BLaER1 treated with 17β-estradiol and CSF1 and Interleukin-3, amounts not matched to agents 10 nM and 100 nM (cell line): ENCODE data around the gene BTBD18.
"Not testable (repeated sequence)": the region's sequence is repeated elsewhere in the genome, so short reads cannot be mapped to it uniquely, and the experiment has no call there.

Experiments
- H3K27ac ChIP-seq, 11 experiments: shearing (Covaris generic); formaldehyde crosslinking; 2 replicates each; pipeline ENCODE4 v1.8.1; 2022
- H3K27me3 ChIP-seq, 11 experiments: shearing (Covaris generic); formaldehyde crosslinking; 2 replicates each; pipeline ENCODE4 v1.8.1; 2022
- H3K36me3 ChIP-seq, 11 experiments: shearing (Covaris generic); formaldehyde crosslinking; 2 replicates each; pipeline ENCODE4 v1.8.1; 2022
- H3K4me1 ChIP-seq, 10 experiments: shearing (Covaris generic); formaldehyde crosslinking; 2 replicates each; pipeline ENCODE4 v1.8.1; 2022
- H3K4me2 ChIP-seq, 11 experiments: shearing (Covaris generic); formaldehyde crosslinking; 2 replicates each; pipeline ENCODE4 v1.8.1; 2022
- H3K4me3 ChIP-seq, 10 experiments: shearing (Covaris generic); formaldehyde crosslinking; 2 replicates each; pipeline ENCODE4 v1.8.1; 2022
- H3K9ac ChIP-seq, 11 experiments: shearing (Covaris generic); formaldehyde crosslinking; 2 replicates each; pipeline ENCODE4 v1.8.1; 2022
- H3K9me3 ChIP-seq, 11 experiments: shearing (Covaris generic); formaldehyde crosslinking; replicated peaks in 1 of 11; 2 replicates each; pipeline ENCODE4 v1.8.1; 2022
- H4K20me1 ChIP-seq, 11 experiments: shearing (Covaris generic); formaldehyde crosslinking; 2 replicates each; pipeline ENCODE4 v1.8.1; 2022
- Cebpa-rat ChIP-seq, 11 experiments: shearing (Covaris generic); IDR thresholded peaks; 2 replicates each; pipeline ENCODE4 v1.8.1; 2022

BTBD18 gene

GRCh38 chr11:57732661-57733060, 19.0 kb downstream of the BTBD18 start:
- Histone ChIP-seq H3K27me3 (no peaks in the 10 kb centered on the region), H3K4me1 (peaks cover 0 to 20% (median 7%) of the 10 kb centered on the region in 10 experiments; a peak in 10 of 20 replicates), H3K27ac (no peak overlapping the region), H3K9ac (no peak overlapping the region), H3K4me2 (no peak overlapping the region), H3K36me3 (peaks cover 28 to 86% (median 75%) of the 10 kb centered on the region in 11 experiments), H3K9me3 (no peaks in the 10 kb centered on the region), H3K4me3 (no peak overlapping the region), H4K20me1 (peaks cover 8 to 100% (median 91%) of the 10 kb centered on the region in 11 experiments; a peak in 21 of 22 replicates)
- TF ChIP-seq Cebpa-rat (IDR thresholded peaks at IDR 0.05): no peak

GRCh38 chr11:57729479-57729878, 22.1 kb downstream of the BTBD18 start:
- no peaks in the 10 kb centered on the region for H3K9me3 ChIP-seq
- peaks cover 8 to 100% (median 94%) of the 10 kb centered on the region in 11 experiments; a peak in 21 of 22 replicates for H4K20me1 ChIP-seq
- H3K27ac ChIP-seq: no peak overlapping the region
- no peak overlapping the region for H3K4me2 ChIP-seq
- peaks cover 9 to 86% (median 59%) of the 10 kb centered on the region in 11 experiments for H3K36me3 ChIP-seq
- peaks cover 0 to 20% (median 7%) of the 10 kb centered on the region in 10 experiments; a peak in 10 of 20 replicates for H3K4me1 ChIP-seq
- no peak overlapping the region for H3K4me3 ChIP-seq
- H3K27me3 ChIP-seq: no peaks in the 10 kb centered on the region
- no peak for TF ChIP-seq Cebpa-rat (IDR thresholded peaks at IDR 0.05)
- H3K9ac ChIP-seq: no peak overlapping the region

- Histone ChIP-seq H3K9me3 (no peaks in the 10 kb centered on the region), H4K20me1 (peaks cover 8 to 100% (median 95%) of the 10 kb centered on the region in 11 experiments; a peak in 21 of 22 replicates), H3K4me1 (peaks cover 0 to 20% (median 7%) of the 10 kb centered on the region in 10 experiments; a peak in 10 of 20 replicates), H3K4me2 (no peak overlapping the region), H3K9ac (peak overlapping the region in 3 of 11 experiments; percentile 8 to 34 (median 27); a peak in 2 of 22 replicates), H3K27ac (no peak overlapping the region), H3K27me3 (no peaks in the 10 kb centered on the region), H3K4me3 (no peak overlapping the region), H3K36me3 (peaks cover 3 to 86% (median 59%) of the 10 kb centered on the region in 11 experiments)
- no peak for TF ChIP-seq Cebpa-rat (IDR thresholded peaks at IDR 0.05)
These were observed 22.8 kb downstream of the BTBD18 start for GRCh38 chr11:57728829-57729228.

GRCh38 chr11:57727185-57727584, 24.4 kb downstream of the BTBD18 start:
- H4K20me1 ChIP-seq: peaks cover 2 to 100% (median 95%) of the 10 kb centered on the region in 11 experiments; a peak in 21 of 22 replicates
- H3K27ac ChIP-seq: no peak overlapping the region
- H3K4me1 ChIP-seq: peaks cover 0 to 13% (median 7%) of the 10 kb centered on the region in 10 experiments; a peak in 10 of 20 replicates
- no peak overlapping the region for H3K4me2 ChIP-seq
- H3K9me3 ChIP-seq: no peaks in the 10 kb centered on the region
- H3K4me3 ChIP-seq: no peak overlapping the region
- no peak for TF ChIP-seq Cebpa-rat (IDR thresholded peaks at IDR 0.05)
- H3K9ac ChIP-seq: no peak overlapping the region
- no peaks in the 10 kb centered on the region for H3K27me3 ChIP-seq
- H3K36me3 ChIP-seq: peaks cover 15 to 86% (median 59%) of the 10 kb centered on the region in 11 experiments

GRCh38 chr11:57716726-57717125, 34.9 kb downstream of the BTBD18 start:
- peaks cover 11 to 21% (median 16%) of the 10 kb centered on the region in 10 experiments for H3K4me1 ChIP-seq
- peaks cover 0 to 17% (median 9%) of the 10 kb centered on the region in 11 experiments; a peak in 9 of 22 replicates for H3K9me3 ChIP-seq
- not testable (repeated sequence) for H3K27ac ChIP-seq, H3K9ac ChIP-seq, H3K4me2 ChIP-seq, H3K4me3 ChIP-seq, H3K27me3 ChIP-seq
- H3K36me3 ChIP-seq: peaks cover 36 to 61% (median 50%) of the 10 kb centered on the region in 11 experiments
- H4K20me1 ChIP-seq: peaks cover 8 to 64% (median 49%) of the 10 kb centered on the region in 11 experiments; a peak in 21 of 22 replicates

- peak overlapping the region in 5 of 11 experiments; percentile 84 to 92 (median 90); a peak in 4 of 22 replicates for H3K27ac ChIP-seq
- peak overlapping the region; percentile 83 to 98 (median 92) for H3K4me3 ChIP-seq
- H3K4me1 ChIP-seq: peaks cover 31 to 48% (median 35%) of the 10 kb centered on the region in 10 experiments
- peaks cover 0 to 17% (median 9%) of the 10 kb centered on the region in 11 experiments; a peak in 9 of 22 replicates for H3K9me3 ChIP-seq
- H3K27me3 ChIP-seq: no peaks in the 10 kb centered on the region
- H3K9ac ChIP-seq: peak overlapping the region; percentile 86 to 96 (median 92)
- peaks cover 0 to 63% (median 37%) of the 10 kb centered on the region in 11 experiments; a peak in 17 of 22 replicates for H4K20me1 ChIP-seq
- no peak for TF ChIP-seq Cebpa-rat (IDR thresholded peaks at IDR 0.05)
- H3K36me3 ChIP-seq: peaks cover 15 to 47% (median 32%) of the 10 kb centered on the region in 11 experiments
- H3K4me2 ChIP-seq: peak overlapping the region; percentile 90 to 100 (median 97)
These were observed 37.8 kb downstream of the BTBD18 start for GRCh38 chr11:57713835-57714234.

- Histone ChIP-seq H3K4me2 (peak within 1 kb of the TSS; percentile 91 to 100 (median 97)), H3K36me3 (peaks cover 16 to 49% (median 31%) of the 10 kb centered on the region in 11 experiments; a peak in 21 of 22 replicates), H3K4me1 (peaks cover 31 to 57% (median 35%) of the 10 kb centered on the region in 10 experiments), H3K9me3 (peaks cover 0 to 12% (median 9%) of the 10 kb centered on the region in 11 experiments; a peak in 9 of 22 replicates), H3K27me3 (no peaks in the 10 kb centered on the region), H3K9ac (peak within 1 kb of the TSS; percentile 86 to 96 (median 92)), H3K4me3 (peak within 1 kb of the TSS; percentile 83 to 98 (median 92)), H3K27ac (peak within 1 kb of the TSS; percentile 77 to 95 (median 90)), H4K20me1 (peaks cover 0 to 63% (median 26%) of the 10 kb centered on the region in 11 experiments; a peak in 17 of 22 replicates)
- no peak for TF ChIP-seq Cebpa-rat (IDR thresholded peaks at IDR 0.05)
These were observed 39.1 kb downstream of the BTBD18 start, which contains the start of gene TMX2 for GRCh38 chr11:57712256-57713150. Gene TMX2 (plus strand): TSS chr11:57712593. CDS start chr11:57712619, 26 bp downstream.

GRCh38 chr11:57711414-57712255, 40.0 kb downstream of the BTBD18 start, which contains the start of gene MED19:
Gene MED19 (minus strand): TSS chr11:57712215. CDS start chr11:57712179, 36 bp downstream.
- TF ChIP-seq Cebpa-rat (IDR thresholded peaks at IDR 0.05): no peak
- Histone ChIP-seq H4K20me1 (peaks cover 0 to 72% (median 28%) of the 10 kb centered on the region in 11 experiments; a peak in 18 of 22 replicates), H3K27me3 (no peaks in the 10 kb centered on the region), H3K4me3 (peak within 1 kb of the TSS; percentile 83 to 98 (median 92)), H3K27ac (peak within 1 kb of the TSS; percentile 77 to 95 (median 90)), H3K4me2 (peak within 1 kb of the TSS; percentile 91 to 100 (median 97)), H3K9me3 (peaks cover 0 to 12% (median 9%) of the 10 kb centered on the region in 11 experiments; a peak in 9 of 22 replicates), H3K9ac (peak within 1 kb of the TSS; percentile 86 to 96 (median 92)), H3K36me3 (peaks cover 16 to 55% (median 31%) of the 10 kb centered on the region in 11 experiments; a peak in 21 of 22 replicates), H3K4me1 (peaks cover 31 to 57% (median 35%) of the 10 kb centered on the region in 10 experiments)
